HG03108 (cell line): ENCODE measurements around the gene DSCAM.
"Not testable (repeated sequence)": the region's sequence is repeated elsewhere in the genome, so short reads cannot be mapped to it uniquely, and the experiment has no call there.

Experiments used
- ATAC-seq: cut with Tn5 transposase; IDR thresholded peaks from one replicate; pipeline ENCODE4 v1.9.1; 2021; ENCODE audit warnings: moderate library complexity; ENCODE audit not compliant: unreplicated experiment

The DSCAM gene

DNA sequence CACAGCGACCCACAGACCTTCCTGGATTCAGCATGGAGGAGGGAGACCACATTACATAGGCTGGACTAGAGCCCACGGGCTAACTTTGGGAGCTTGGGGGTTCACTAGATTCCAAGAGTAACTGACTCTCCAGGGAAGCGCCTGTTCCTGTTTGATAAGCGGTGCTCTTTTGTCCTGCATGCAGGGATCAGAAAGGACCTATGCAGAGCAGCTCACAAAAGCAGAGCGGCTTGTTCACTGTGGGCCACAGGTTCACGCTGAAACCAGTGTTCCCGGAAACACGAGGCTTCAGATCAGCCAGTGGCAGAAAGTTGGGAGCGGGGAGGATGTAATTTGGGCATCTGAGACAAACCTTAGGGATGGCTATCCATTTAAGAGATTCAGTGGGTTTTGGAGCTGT lies 575.8 kb downstream of the DSCAM start:
- ATAC-seq, result no peak

DNA sequence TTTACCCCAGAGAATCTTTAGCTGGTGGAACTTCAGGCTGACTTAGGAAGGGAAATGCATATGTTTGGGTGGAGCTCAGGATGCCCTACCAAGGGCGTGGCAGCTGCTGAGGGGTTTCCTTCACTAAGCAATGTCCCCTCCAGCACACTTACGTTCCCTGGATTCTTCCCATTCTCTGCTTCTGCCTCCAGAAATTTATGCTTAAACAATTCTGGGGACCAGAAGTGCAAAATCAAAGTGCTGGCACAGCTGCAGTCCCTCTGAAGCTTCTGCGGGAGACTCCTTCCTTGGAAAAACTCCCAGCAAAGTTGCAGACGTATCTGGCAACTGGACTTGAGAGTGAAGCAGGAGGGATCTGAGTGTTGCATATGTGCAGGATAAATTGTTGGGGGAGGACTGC lies 576.9 kb downstream of the DSCAM start:
- ATAC-seq, result no peak

DNA sequence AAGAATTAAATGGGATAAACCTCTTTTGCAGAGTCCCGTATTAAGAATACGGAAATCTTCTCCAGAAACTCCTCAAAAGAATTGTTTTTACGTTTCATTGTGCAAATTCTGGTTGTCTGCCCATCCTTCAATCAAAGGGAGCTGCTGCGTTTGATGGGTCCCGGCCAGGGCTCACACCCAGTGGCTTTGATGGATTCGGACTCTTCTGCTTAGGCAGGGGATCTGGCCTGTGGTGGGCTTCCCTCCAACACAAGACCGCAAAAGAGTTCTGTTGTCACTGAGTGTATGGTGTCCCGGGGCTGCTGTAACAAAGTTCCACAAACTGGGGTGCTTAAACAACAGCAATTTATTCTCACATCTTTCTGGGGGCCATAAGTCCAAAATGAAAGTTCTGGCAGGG lies 577.7 kb downstream of the DSCAM start:
- ATAC-seq, result no peak

DNA sequence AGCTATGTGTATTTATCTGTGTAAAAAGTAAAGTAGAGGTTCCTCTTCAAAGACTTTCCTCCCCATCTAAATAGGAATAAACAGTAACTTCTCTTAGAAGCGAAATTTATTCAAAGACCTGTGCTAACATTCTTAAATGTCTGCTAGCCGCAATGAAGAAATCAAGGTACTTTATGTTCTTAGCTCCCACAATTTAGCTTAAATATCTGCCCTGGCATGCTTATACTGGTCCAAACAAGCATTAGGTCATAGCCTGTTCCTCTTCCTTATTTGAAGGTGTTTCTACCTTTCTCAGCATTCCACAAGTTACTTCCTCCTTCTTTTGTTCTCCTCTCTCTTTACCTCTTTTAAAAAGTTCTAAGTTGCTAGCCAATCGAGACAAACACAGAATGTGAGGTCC lies 588.5 kb downstream of the DSCAM start:
- ATAC-seq, result not testable (repeated sequence)

DNA sequence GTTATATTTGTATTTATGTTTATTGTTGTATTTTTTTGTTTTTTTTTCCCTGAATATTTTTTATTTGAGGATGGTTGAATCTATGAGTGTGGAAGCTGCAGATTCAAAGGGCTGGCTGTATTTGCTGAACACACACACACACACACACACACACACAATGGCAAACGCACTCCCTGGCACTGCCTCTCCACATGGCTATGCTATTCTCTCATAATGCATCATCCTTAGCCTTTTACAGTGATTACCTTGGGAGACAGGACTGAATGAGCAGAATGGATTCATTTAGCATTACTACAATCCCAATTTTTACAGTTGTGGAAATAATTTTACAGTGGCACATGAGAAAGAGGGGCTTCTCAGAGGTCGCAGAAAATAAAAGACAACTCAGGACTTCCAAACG lies 589.6 kb downstream of the DSCAM start:
- ATAC-seq, result no peak

DNA sequence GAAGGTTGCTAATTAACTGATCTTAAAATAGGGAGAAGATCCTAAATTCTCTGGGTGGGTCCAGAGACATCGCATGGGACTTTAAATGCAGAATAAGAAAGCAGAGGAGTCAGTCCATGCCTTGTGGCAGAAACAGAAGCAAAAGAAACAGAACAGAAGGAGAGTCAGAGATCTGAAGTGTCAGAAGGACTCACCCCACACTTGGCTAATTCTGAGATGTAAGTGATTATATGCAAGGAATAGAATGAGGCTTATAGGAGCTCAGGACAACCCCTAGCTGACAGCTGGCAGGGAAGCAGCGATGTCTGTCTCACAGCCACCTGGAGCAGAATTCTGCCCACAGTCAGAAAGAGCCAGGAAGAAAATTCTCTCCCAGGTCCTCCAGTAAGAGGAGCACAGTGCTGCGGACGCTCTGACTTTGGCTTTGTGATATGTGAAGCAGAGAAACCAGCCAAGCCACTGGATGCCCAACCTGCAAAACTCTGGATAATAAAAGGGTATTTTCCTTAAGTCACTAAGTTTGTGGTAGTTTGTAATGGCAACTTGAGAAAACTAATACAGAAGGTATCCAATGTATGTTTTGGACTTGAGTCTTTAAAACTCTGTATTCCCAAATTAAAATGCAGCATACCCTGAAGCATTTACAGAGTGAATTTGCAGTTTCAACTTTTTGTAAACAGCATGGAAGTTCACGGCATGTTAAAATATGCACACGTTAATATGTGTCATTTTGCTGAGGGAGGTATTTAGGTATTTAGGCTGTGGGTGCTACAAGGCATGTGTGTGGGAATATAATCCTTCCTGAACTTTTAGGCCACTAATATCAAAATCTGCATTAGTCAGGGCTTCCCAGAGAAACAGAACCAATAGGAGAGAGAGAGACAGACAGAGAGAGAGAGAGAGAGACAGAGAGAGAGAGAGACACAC lies 591.2 kb downstream of the DSCAM start:
- no peak for ATAC-seq

DNA sequence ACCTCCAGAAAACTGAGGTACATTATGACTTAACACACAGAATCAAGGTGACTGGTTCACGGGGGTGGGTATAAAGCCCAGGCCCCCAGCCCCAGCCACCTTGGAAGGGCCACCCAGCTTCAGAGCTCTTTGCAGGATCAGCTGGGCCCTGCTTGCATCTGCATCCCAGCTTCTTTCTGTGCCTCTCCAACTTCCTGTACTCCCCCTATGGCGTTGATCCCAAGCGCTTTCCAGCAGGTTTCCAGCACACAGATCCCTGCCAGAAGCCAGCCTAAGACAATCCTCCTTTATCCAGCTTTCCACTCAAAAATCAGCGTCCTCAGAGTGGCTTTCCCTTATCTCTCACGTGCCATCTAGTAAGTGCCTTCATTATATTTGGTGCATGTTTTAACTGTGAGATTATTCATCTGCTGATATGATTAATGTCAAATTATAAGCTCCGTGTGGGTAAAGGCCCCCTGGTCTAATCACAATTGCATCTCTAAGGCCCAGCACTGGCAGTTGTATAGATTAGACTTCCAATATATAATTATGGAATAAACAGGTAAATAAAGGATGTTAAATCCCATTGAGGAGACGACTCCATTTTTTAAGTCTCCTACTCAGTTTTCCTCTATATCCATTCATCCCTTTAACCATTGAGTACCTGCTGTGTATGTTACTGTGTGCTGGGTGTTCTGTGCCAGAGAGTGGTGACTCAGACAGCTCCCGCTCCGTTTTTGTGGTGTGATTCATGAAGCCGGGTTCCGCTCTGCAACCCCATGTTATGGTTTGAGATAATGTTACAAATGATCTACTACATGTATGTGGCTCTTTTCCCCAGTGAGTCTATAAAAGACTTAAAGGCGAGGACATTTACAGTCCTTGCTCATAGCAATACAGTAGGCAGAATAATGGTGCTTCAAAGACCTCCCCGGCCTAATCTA lies 592.2 kb downstream of the DSCAM start:
- no peak for ATAC-seq

DNA sequence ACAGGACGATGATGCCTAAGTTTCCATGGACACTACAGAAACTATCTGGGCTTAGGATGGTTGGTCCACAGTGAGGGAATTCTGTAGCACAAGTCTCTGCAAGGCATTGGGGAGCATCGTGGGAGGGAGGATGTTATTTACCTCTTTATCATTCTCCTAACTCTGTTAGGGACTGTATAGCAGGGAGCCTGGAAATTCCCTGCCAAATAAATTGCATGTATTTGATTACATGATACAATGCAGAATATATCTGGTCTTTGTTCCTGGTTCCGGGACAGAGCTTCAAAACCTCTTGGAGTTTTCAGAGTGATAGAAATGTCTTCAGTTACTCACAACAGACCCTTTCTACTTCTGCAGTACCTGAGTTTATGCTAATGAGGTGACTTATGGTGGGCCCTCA lies 593.8 kb downstream of the DSCAM start:
- no peak for ATAC-seq

DNA sequence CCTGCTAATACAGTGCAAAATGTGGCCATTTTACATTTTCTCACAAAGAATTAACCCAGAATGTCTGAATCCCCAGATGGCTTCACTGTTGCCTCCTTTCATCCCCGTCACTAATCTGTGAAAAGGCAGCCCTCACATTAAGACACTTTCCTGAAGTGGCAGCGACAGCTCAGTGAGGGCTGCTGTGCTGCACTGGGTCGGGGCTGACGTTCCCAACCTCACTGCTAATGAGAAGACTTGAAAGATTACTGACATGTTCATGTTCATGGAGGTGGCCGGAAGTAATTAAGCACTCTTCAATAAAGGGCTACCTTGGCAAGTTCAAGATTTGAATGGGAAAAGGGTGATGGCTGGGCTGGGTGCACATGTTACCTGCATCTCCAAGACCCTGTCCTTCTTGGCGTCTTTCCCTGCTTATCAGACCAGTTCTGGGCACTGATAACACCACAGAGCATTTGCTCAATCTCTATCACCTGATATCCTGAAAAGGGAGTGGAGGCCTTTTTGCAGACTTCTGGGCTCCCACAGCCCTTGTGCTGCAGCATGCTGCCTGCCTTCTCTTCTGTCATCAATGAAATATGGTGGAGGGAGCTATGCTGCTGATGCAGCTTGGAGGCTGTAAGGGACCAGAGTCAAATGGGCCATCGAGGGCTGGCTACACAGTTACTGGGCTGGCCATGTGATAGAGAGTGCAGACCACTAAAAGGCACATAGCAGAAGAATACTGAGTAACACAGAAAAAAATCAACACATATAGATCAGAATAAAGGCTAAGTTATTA lies 596.3 kb downstream of the DSCAM start:
- ATAC-seq, result no peak

DNA sequence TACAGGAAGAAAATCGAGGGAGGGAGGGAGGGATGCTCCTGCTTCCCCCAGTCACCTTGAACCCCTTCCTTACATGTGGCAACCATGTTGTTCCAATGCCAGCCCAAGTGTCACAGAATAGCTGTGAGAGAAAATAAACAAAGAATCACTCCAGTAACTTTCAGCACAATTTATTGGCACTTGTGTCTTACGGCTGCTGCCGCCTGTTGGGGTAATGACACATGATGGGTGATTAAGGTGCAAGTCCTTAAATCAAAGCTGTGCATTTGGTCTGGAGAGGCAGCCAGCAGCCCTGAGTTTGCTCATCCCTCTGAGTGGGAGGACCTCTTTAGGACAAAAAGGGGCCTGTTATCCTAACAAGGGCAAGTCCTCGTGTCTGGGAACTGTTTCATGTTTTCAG lies 602.0 kb downstream of the DSCAM start:
- no peak for ATAC-seq

DNA sequence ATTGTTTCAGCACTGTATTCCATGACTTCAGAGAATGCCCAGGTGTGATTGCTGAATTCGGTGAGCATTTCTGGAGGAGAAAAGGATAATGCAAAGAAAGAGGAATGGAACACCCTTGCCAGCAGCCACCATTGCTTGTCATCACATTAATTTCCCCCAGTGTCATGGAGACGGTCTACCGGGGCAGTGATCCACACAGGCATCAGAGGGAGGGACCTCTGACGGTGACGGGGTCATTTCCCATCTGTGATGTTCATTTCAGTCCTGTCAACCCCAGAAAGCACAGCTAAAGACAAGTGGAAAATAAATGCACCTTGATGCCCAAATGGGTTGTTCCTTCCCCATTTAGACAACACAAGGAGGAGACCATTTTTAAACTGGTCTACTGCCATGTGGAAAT lies 603.3 kb downstream of the DSCAM start:
- no peak for ATAC-seq

DNA sequence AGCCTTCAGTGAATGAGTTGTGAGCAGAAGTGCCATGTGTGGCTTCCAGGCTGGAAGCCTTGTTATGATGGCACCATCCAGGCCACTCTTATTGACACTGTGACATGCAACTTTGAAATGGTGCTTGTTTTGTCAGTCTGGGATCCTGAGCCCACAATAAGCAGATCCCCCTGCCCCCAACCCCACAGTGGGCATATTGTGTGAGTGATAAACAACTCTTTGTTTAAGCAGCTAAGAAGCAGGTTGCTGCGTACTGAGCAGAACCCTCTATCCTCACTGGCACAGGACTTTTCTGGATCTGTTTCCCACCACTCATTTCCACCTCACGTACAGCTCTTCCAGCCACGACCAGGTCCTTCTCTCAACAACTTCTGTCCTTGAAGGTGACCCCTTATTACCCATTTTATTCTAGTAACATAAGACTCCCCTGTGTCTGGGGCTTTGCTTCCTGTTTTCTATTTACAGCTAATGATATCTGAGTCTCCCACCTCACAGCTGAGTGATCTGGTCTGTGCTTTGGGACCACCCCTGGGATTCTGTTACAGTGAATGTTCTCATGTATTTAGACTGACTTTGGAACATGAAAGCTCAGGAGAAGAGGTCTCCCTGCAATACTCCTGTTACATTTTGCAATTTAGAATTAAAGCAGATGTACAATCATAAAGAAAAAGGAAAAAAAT lies 604.2 kb downstream of the DSCAM start:
- no peak for ATAC-seq

DNA sequence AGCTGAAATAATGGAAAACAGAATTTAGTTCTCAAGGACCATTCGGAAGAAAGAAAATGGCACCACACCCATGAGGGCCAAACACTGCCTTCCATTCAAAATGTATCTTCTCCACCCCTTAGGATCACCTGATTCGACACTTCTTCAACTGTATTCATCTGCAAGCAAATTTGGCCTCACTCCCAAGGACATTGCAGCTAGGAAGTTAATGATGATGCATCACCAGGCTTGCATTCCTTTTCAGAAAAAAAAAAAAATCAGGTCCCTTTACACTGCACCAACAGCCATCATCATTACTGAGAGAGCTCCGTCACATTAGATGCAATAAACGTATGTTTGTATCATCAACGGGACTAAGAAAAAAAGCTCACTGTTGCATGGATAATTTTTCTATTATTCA lies 611.4 kb downstream of the DSCAM start:
- ATAC-seq, result no peak

DNA sequence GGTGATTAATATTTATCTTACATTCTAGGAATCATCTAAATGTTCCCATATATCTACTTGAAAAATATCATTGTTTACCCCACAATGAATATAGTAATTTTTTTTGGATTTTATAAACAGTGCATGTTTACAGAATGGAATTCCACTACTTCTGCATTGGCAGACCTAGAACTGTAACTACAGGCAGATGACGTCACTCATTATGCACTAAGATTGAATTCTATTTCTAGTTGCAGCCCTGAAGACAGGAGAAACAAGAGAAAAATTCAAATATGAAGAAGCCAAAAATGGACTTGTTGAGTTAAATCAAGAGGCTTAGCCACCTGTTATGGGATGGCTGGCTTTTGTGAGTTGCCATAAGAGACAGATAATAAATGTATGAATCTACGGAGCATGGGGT lies 615.0 kb downstream of the DSCAM start:
- ATAC-seq, result no peak

DNA sequence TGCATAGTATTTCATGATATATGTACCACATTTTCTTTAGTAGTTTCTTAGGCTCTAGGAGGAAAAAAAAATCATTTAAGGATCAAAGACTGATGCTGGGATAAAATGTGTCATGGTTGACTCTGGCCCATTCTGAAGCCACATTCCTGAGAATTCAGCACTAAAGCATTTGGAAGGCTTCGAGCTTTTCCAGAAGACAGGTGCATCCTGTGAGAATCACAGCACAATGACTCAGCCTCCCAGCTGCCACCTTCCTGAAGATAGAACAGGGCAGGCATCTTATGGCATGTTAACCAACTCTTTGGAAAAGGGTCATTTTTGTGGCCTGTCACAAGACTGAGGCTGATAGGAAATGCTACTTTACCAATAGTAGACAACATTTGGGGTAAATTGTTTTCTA lies 619.9 kb downstream of the DSCAM start:
- no peak for ATAC-seq

DNA sequence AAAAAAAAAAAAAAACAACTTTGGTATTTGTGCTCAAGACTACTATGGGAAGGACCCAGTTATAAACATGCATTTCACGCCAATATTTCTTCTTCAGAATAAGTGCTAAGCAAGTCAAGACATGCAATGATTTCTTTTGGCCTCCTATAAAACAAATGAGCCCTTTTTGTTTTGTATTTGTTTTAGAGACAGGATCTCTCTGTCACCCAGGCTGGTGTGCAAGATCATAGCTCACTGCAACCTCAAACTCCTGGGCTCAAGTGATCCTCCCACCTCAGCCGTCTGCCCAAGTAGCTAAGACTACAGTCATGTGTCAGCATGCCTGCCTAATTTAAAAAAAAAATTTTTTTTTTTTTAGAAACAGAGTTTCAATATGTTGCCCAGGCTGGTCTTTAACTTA lies 631.0 kb downstream of the DSCAM start:
- ATAC-seq, result no peak

DNA sequence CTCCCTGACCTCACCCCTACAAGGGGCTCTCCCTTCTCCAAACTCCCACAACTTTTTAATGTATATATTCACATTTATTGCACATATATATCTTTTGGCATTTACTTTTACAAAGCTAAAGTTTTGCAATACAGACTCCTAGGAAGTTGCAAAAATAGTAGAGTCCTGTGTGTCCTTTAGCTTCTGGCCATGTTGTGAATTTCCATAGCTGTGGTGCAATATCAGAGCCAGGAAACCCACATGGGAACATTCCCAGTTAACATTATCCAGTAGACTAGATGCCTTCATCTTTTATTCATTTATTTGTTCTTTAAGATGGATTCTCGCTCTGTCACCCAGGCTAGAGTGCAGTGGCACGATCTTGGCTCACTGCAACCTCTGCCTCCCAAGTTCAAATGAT lies 636.7 kb downstream of the DSCAM start:
- ATAC-seq, result no peak

DNA sequence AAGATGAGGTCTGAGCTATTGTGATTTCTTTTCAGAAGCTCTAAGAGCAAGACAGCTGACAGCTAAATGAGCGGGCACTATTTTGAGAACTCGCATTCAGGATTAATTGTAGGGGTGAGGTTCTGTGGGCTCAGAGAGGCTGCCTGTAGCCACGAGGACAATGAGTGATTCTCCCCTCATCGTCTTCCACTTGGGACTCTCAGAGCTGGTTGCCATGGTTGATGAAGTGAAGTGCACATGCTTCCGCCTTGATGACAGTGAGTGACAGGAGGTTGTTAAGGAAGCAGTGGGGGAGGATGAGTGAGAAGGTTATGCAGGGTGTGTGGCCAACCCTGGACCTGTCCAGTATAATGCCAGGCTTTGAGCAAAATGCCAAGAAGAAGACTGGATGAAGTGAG lies 638.0 kb downstream of the DSCAM start:
- no peak for ATAC-seq

DNA sequence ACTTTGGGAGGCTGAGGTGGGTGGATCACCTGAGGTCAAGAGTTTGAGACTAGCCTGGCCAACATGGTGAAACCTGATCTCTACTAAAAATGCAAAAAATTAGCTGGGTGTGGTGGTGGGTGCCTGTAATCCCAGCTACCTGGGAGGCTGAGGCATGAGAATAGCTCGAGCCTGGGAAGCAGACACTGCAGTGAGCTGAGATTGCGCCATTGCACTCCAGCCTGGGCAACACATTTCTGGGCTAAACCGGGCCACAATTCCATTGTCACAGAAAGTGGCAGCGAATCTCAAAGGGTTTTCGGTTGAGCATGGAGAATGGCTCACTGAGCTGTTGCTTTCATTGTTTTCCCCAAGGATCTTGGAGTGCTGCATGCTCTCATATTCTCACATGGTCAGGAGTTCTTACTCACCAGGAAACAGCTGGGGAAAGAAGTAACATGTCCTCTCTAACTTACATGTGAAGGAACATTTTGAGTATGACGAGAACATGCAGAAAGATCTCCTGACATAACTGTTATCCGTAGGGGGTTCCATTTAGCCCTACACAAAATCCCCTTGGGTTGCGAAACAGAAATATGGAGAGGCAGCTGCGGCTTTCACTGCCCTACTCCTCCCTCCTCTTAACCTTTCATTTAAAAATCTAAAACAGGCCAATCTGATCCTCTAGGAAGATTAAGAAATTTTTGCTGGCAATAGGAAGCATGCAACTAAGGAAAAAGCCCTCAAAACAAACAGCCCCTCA lies 638.6 kb downstream of the DSCAM start:
- ATAC-seq, result no peak

DNA sequence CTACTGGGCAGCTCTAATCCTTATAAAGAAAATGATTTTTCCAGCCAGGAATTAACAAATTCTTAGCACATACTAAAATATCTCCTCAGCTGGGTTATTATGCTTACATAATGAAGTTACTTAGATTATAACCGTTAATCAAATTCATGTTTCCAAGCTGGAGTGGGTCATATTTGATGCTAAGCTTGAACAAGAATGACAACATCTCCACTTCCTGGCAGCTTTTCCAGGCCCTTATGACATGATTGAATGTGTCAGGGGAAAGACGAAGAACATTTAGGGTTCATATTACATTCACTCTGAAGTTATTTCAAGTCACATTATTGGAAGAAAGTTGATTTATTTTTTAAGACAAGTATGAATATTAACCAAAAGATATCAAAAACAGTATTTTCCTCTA lies 646.0 kb downstream of the DSCAM start:
- no peak for ATAC-seq
